HCT116 (cell line): ENCODE results near the gene BAIAP2L1. TPM values are rescaled to one million over a fixed set of nuclear protein-coding genes. Genes with fewer than 3 reads are reported as not detected.

Experiments used
- ATAC-seq: fragments of 200-7000 bp; cut with Tn5 transposase; 2 replicates; pipeline ENCODE4 v1.9.1; 2020; ENCODE audit warnings: mild to moderate bottlenecking, moderate library complexity
- BruUV-seq: library from RNA; stranded (reverse); fragments of 400-500 nt; replicated peaks from 2 replicates; lab custom pipeline; 2021; lab: Mats Ljungman, UMichigan
- CTCF ChIA-PET: fragments of 300-600 bp; sonication (Branson Sonifier 250); formaldehyde crosslinking; loops from one replicate; lab custom pipeline; 2021; ENCODE audit warnings: antibody characterized with exemption; lab: Charles Lee
- POLR2A ChIA-PET: fragments of 300-600, 350-600 bp; sonication (Branson Sonifier 250); formaldehyde crosslinking; loops from one replicate; lab custom pipeline; 2021; ENCODE audit warnings: antibody characterized with exemption; lab: Charles Lee
- RAD21 ChIA-PET, 2 experiments: fragments of 300-600 bp; sonication (Branson Sonifier 250); formaldehyde crosslinking; loops; one replicate each; lab custom pipeline; 2023; ENCODE audit warnings: low total read pairs in 2 of 2; ENCODE audit not compliant: uncharacterized antibody in 2 of 2, unreplicated experiment in 2 of 2, low non-redundant PET in 1 of 2; lab: Charles Lee
- DNase-seq: peaks from one replicate; pipeline ENCODE4 v3.0.0-alpha.2; 2010; ENCODE audit warnings: low read depth, low spot score
- H2AFZ ChIP-seq: fragments of 200-600 bp; shearing (Covaris generic), sonication (generic); 2 replicates; pipeline ENCODE4 v1.6.1; 2017; ENCODE audit warnings: low read depth, mixed run types, mixed read lengths, antibody characterized with exemption, low read length; ENCODE audit not compliant: poor library complexity, severe bottlenecking
- H3K27ac ChIP-seq: 2 replicates; pipeline ENCODE4 v1.5.1; 2012; ENCODE audit warnings: low read depth, low read length
- H3K27me3 ChIP-seq: fragments of 200-600 bp; sonication (generic); 2 replicates; pipeline ENCODE4 v1.6.1; 2016; ENCODE audit warnings: mixed run types, low read length, mixed read lengths; ENCODE audit not compliant: insufficient read depth
- H3K36me3 ChIP-seq, 2 experiments: fragments of 200-500 bp in 1 of 2; fragments of 200-600 bp in 1 of 2; sonication (Bioruptor generic) in 1 of 2; sonication (generic) in 1 of 2; 2 replicates each; pipeline versions ENCODE4 v1.5.1 to v1.6.1; 2014 to 2016; ENCODE audit warnings: low read length in 2 of 2, inconsistent platforms in 1 of 2, mixed read lengths in 1 of 2, mixed run types in 1 of 2; ENCODE audit not compliant: insufficient read depth in 2 of 2, control insufficient read depth in 1 of 2
- H3K4me1 ChIP-seq, 2 experiments: fragments of 200-600 bp in 1 of 2; sonication (generic) in 1 of 2; 2 replicates each; pipeline versions ENCODE4 v1.5.1 to v1.6.1; 2012 to 2017; ENCODE audit warnings: low read length in 2 of 2, inconsistent platforms in 1 of 2, mild to moderate bottlenecking in 1 of 2, mixed read lengths in 1 of 2, mixed run types in 1 of 2, moderate library complexity in 1 of 2; ENCODE audit not compliant: insufficient read depth in 2 of 2, control insufficient read depth in 1 of 2
- H3K4me2 ChIP-seq: fragments of 200-600 bp; sonication (generic); 2 replicates; pipeline ENCODE4 v1.6.1; 2017; ENCODE audit warnings: mixed run types, low read length, mixed read lengths
- H3K4me3 ChIP-seq, 2 experiments: fragments of 200-600 bp in 1 of 2; sonication (generic) in 1 of 2; replicated peaks in 1 of 2; 2 replicates each; pipeline ENCODE4 v1.5.1; 2011 to 2016; ENCODE audit warnings: low read length in 2 of 2, control low read depth in 1 of 2, low read depth in 1 of 2, mild to moderate bottlenecking in 1 of 2, mixed read lengths in 1 of 2, mixed run types in 1 of 2
- H3K79me2 ChIP-seq: fragments of 200-600 bp; sonication (generic); 2 replicates; pipeline ENCODE4 v1.6.1; 2017; ENCODE audit warnings: mild to moderate bottlenecking, mixed run types, low read length, moderate library complexity, mixed read lengths; ENCODE audit not compliant: insufficient read depth
- H3K9ac ChIP-seq: fragments of 200-600 bp; sonication (generic); 2 replicates; pipeline ENCODE4 v1.6.1; 2016; ENCODE audit warnings: low read length, mixed read lengths
- H3K9me2 ChIP-seq: fragments of 200-600 bp; sonication (generic), shearing (Covaris generic); 2 replicates; pipeline ENCODE4 v1.6.1; 2017; ENCODE audit warnings: mixed run types, mild to moderate bottlenecking, moderate library complexity; ENCODE audit not compliant: insufficient read depth
- H3K9me3 ChIP-seq, 2 experiments: fragments of 200-500 bp in 1 of 2; fragments of 200-600 bp in 1 of 2; sonication (Bioruptor generic) in 1 of 2; sonication (generic) in 1 of 2; 2 replicates each; pipeline ENCODE4 v1.6.1; 2014 to 2017; ENCODE audit warnings: low read length in 2 of 2, mixed read lengths in 2 of 2, inconsistent platforms in 1 of 2, low read depth in 1 of 2, mild to moderate bottlenecking in 1 of 2, mixed run types in 1 of 2, moderate library complexity in 1 of 2; ENCODE audit not compliant: control insufficient read depth in 1 of 2, insufficient read depth in 1 of 2
- H4K20me1 ChIP-seq: fragments of 200-600 bp; sonication (generic), shearing (Covaris generic); 2 replicates; pipeline ENCODE4 v1.6.1; 2017; ENCODE audit warnings: mixed run types, mild to moderate bottlenecking, moderate library complexity; ENCODE audit not compliant: insufficient read depth
- CBX3 ChIP-seq: IDR thresholded peaks from 2 replicates; pipeline ENCODE4 v1.6.1; 2012; ENCODE audit warnings: low read depth
- ELF1 ChIP-seq: IDR thresholded peaks from 2 replicates; pipeline ENCODE4 v1.6.1; 2012; ENCODE audit warnings: low read depth, borderline replicate concordance
- REST ChIP-seq: IDR thresholded peaks from 2 replicates; pipeline ENCODE4 v1.6.1; 2012; ENCODE audit warnings: low read depth
- SIN3A ChIP-seq: IDR thresholded peaks from 2 replicates; pipeline ENCODE4 v1.6.1; 2012; ENCODE audit warnings: low read depth
- SP1 ChIP-seq: IDR thresholded peaks from 2 replicates; pipeline ENCODE4 v1.6.1; 2012; ENCODE audit warnings: low read depth
- ZFX ChIP-seq: fragments of 450-650 bp; IDR thresholded peaks from 2 replicates; pipeline ENCODE4 v1.6.1; 2017
- ZNF274 ChIP-seq: fragments of 200-500 bp; sonication (Bioruptor generic); IDR thresholded peaks from 2 replicates; pipeline ENCODE4 v1.6.1; 2014; ENCODE audit warnings: mild to moderate bottlenecking, low read depth, low read length, inconsistent platforms
- intact Hi-C: fragments of 100-400 bp; cut with micrococcal nuclease; formaldehyde crosslinking; loops from 2 replicates; pipeline ENCODE4 v1.10.0; 2022
- total RNA-seq: library from RNA; stranded (reverse); gene quantifications from one replicate; pipeline ENCODE4 v1.2.1, GENCODE V29; 2021; ENCODE audit not compliant: unreplicated experiment

The BAIAP2L1 gene
- total RNA-seq, 1 experiment from 2014 or later = 61.2 TPM

- H3K36me3 ChIP-seq = peaks cover 29 to 34% of the 10 kb centered on the region in 2 experiments
- DNase-seq = no peak
- intact Hi-C loops = no loop called here
- no peaks in the 10 kb centered on the region for H4K20me1 ChIP-seq
- no peaks in the 10 kb centered on the region for H3K79me2 ChIP-seq
- CTCF ChIA-PET = no interaction called here
- H3K9ac ChIP-seq = no peak overlapping the region
- POLR2A ChIA-PET = no interaction called here
- no peak overlapping the region for H3K4me2 ChIP-seq
- H3K27me3 ChIP-seq = no peaks in the 10 kb centered on the region
- ATAC-seq = no peak
- no peak for TF ChIP-seq ELF1
- no peak for TF ChIP-seq ZNF274
- no peak for TF ChIP-seq REST
- TF ChIP-seq ZFX = no peak
- TF ChIP-seq CBX3 = no peak
- no peak for TF ChIP-seq SIN3A
- no peak for TF ChIP-seq SP1
- BruUV-seq = no TSS peak
- H2AFZ ChIP-seq = no peak overlapping the region
- H3K9me2 ChIP-seq = no peaks in the 10 kb centered on the region
- no peak overlapping the region for H3K27ac ChIP-seq
- RAD21 ChIA-PET = no interaction called here
- no peaks in the 10 kb centered on the region for H3K9me3 ChIP-seq
- no peaks in the 10 kb centered on the region for H3K4me1 ChIP-seq
- H3K4me3 ChIP-seq = no peak overlapping the region
Observed at GRCh38 chr7:98301693-98302470, 99.0 kb downstream of the BAIAP2L1 start.
